ENCODE measurements around the gene TMEM239. TPM values are rescaled to one million over a fixed set of nuclear protein-coding genes. Genes with fewer than 3 reads are reported as not detected.
"Not testable (repeated sequence)": the region's sequence is repeated elsewhere in the genome, so short reads cannot be mapped to it uniquely, and the experiment has no call there.

TMEM239 gene
- total and polyA plus RNA-seq, 5 donors: not detected

DNA sequence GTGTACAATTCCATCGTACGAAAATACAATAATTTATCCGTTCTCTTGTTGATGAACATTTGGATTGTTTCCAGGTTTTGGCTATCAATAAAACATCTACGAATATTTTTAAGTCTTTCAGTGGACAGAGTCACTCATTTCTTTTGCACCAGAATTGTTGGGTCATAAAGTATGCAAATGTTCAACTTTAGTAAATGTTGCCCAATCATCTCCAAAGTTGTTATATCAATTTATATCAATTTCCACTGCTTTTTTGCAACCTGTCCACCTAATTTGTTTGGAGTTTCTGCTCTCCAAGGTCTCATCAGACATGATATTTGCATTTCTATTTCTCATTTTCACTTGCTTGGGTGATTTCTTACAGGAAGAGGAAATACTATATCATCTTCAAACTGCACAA, 10.5 kb downstream of the TMEM239 start:
- intact Hi-C loops (cut with DNase I): no loop called here
- no peak for DNase-seq
- Histone ChIP-seq H3K4me1 (ENCODE audit: control insufficient read depth, insufficient read depth, low read length) (no peaks in the 10 kb centered on the region), H3K9me3 (ENCODE audit: control insufficient read depth, low read length) (no peaks in the 10 kb centered on the region), H3K27ac (ENCODE audit: low read length) (no peak overlapping the region), H3K4me3 (ENCODE audit: low read length) (no peak overlapping the region), H3K27me3 (ENCODE audit: control insufficient read depth, insufficient read depth) (no peaks in the 10 kb centered on the region)
- WGBS: 89% methylated on average over 4 of the region's 4 CpGs
- ATAC-seq: no peak

DNA sequence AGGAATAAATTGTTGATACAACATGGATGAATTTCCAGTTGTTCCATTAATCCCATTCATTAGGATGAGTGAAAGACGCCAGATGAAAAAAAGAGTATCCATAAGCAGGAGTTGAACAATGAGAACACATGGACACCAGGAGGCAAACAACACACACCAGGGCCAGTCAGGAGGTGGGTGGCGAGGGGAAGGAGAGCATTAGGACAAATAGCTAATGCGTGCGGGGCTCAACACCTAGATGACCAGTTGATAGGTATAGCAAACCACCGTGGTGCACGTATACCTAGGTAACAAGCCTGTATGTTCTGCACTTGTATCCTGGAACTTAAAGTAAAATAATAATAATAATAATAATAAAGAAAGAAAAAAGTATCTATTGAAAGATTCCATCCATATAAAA, 13.2 kb downstream of the TMEM239 start:
- no peak overlapping the region for H3K4me3 ChIP-seq (ENCODE audit: low read length)
- no peaks in the 10 kb centered on the region for H3K9me3 ChIP-seq (ENCODE audit: control insufficient read depth, low read length)
- intact Hi-C loops (cut with DNase I): no loop called here
- H3K27ac ChIP-seq (ENCODE audit: low read length): no peak overlapping the region
- 74% methylated on average over 6 of the region's 6 CpGs for WGBS
- no peak for DNase-seq
- no peaks in the 10 kb centered on the region for H3K27me3 ChIP-seq (ENCODE audit: control insufficient read depth, insufficient read depth)
- ATAC-seq: no peak
- H3K4me1 ChIP-seq (ENCODE audit: control insufficient read depth, insufficient read depth, low read length): no peaks in the 10 kb centered on the region

GRCh38 chr20:2831206-2831605, 15.0 kb downstream of the TMEM239 start:
- H3K9me3 ChIP-seq (ENCODE audit: control insufficient read depth, low read length); H3K4me3 ChIP-seq (ENCODE audit: low read length); H3K27ac ChIP-seq (ENCODE audit: low read length); H3K27me3 ChIP-seq (ENCODE audit: control insufficient read depth, insufficient read depth); intact Hi-C loops (cut with DNase I); H3K4me1 ChIP-seq (ENCODE audit: control insufficient read depth, insufficient read depth, low read length); ATAC-seq; DNase-seq: not testable (repeated sequence)
- 90% methylated on average over 7 of the region's 7 CpGs for WGBS

GRCh38 chr20:2833761-2834160, 17.6 kb downstream of the TMEM239 start:
- no peaks in the 10 kb centered on the region for H3K4me1 ChIP-seq (ENCODE audit: control insufficient read depth, insufficient read depth, low read length)
- intact Hi-C loops (cut with DNase I): no loop called here
- no peak overlapping the region for H3K4me3 ChIP-seq (ENCODE audit: low read length)
- no peak overlapping the region for H3K27ac ChIP-seq (ENCODE audit: low read length)
- ATAC-seq: no peak
- no peaks in the 10 kb centered on the region for H3K9me3 ChIP-seq (ENCODE audit: control insufficient read depth, low read length)
- no peaks in the 10 kb centered on the region for H3K27me3 ChIP-seq (ENCODE audit: control insufficient read depth, insufficient read depth)
- DNase-seq: no peak
- 73% methylated on average over 1 of the region's 1 CpG for WGBS

DNA sequence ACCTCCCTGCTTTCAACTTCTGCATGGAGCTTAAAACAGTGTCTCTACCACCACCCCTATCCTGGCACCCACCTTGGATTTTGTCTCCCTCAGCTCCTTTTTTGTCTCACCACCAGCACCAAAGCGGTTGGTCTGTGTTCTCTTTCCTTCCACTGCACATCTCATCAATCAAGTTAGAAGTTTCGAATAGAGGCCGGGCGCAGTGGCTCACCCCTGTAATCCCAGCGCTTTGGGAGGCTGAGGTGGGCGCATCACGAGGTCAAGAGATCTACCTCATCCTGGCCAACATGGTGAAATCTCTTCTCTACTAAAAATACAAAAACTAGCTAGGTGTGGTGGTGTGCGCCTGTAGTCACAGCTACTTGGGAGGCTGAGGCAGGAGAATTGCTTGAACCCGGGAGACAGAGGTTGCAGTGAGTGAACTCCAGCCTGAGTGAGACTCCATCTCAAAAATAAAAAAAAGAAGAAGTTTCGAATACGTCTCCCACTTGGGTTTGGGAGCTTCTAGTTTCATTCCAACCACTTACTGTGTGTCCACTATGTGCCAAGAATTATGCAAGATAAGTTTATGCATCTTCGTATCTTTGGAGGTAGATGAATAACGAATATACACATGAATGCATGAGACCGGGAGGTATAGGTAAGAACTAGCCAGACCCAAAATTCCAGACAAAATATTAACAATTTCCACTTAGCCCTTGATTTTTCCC, 18.4 kb downstream of the TMEM239 start:
- Histone ChIP-seq H3K4me1 (ENCODE audit: control insufficient read depth, insufficient read depth, low read length) (no peaks in the 10 kb centered on the region), H3K27me3 (ENCODE audit: control insufficient read depth, insufficient read depth) (no peaks in the 10 kb centered on the region), H3K27ac (ENCODE audit: low read length) (no peak overlapping the region), H3K4me3 (ENCODE audit: low read length) (no peak overlapping the region), H3K9me3 (ENCODE audit: control insufficient read depth, low read length) (no peaks in the 10 kb centered on the region)
- intact Hi-C loops (cut with DNase I): no loop called here
- DNase-seq: no peak
- WGBS: 89% methylated on average over 14 of the region's 14 CpGs
- no peak for ATAC-seq

DNA sequence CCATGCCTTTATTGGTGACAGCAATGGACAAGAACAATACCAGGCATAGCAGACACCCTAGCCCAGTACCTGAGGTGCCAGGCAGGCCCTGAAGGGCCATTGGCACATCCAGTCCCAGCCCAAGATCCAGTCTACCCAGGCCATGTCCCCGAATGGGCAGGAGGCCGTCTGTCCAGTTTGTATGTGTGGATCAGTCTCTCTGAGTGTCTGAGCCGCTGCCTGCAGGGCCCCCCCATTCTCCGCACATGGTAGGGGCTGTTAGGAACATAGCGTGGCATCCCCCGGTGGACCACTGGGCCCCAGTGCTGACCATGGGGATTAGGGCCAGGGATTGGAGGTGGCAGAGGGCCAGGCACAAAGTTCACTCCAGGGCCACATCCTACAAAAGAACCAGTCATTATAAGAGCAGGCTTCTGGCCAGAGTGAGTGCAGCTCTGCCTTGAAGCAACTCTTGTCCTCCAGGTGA, 19.2 kb downstream of the TMEM239 start:
- no peak for ATAC-seq
- no peak for DNase-seq

GRCh38 chr20:2836035-2836434, 19.9 kb downstream of the TMEM239 start:
- intact Hi-C loops (cut with DNase I): no loop called here
- Histone ChIP-seq H3K4me1 (ENCODE audit: control insufficient read depth, insufficient read depth, low read length) (no peaks in the 10 kb centered on the region), H3K27ac (ENCODE audit: low read length) (no peak overlapping the region), H3K9me3 (ENCODE audit: control insufficient read depth, low read length) (no peaks in the 10 kb centered on the region), H3K27me3 (ENCODE audit: control insufficient read depth, insufficient read depth) (no peaks in the 10 kb centered on the region), H3K4me3 (ENCODE audit: low read length) (no peak overlapping the region)
- ATAC-seq (no peak), DNase-seq (no peak)
- WGBS: 82% methylated on average over 5 of the region's 5 CpGs

More for the DNA sequence above, 19.2 kb downstream of the TMEM239 start:
- 91% methylated on average over 6 of the region's 6 CpGs for WGBS
- H3K9me3 ChIP-seq (ENCODE audit: control insufficient read depth, low read length): no peaks in the 10 kb centered on the region
- no peaks in the 10 kb centered on the region for H3K27me3 ChIP-seq (ENCODE audit: control insufficient read depth, insufficient read depth)
- intact Hi-C loops (cut with DNase I): no loop called here
- no peak overlapping the region for H3K27ac ChIP-seq (ENCODE audit: low read length)
- no peak overlapping the region for H3K4me3 ChIP-seq (ENCODE audit: low read length)
- H3K4me1 ChIP-seq (ENCODE audit: control insufficient read depth, insufficient read depth, low read length): no peaks in the 10 kb centered on the region

DNA sequence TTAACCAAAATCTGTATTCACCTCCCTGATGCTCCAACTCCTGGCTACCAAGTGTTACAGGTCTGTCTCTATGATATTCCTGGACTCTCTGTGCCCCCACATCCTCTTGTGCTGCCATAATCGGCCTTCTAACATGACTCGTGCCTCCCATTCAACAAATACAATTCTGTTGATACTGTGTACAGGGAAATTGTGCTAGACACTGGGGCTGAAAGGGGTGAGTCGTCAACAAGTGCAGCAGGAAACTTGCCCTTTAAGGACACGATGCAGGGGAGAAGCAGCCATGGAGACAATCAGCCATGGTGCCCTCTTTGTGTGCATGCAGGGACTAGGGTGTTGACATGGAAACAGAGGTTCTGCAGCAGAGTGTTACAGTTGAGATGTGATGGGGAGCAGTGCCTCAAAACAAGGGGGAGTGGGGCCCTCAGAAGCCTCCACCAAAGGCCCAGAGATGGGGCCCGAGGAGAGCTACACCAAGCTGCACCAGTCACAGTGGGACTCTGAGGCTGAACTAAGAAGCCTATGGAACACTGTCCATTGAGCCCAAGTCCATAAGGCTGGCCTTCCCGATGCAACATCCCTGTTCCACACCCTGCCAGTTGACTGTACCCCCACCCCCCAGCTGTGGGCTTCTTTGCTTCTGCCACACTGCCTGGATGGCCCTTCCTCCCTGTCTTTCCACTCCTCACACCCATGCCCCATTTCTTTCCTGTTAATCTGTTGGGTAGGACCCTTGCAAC, 21.2 kb downstream of the TMEM239 start:
- WGBS: 89% methylated on average over 6 of the region's 6 CpGs
- ATAC-seq: no peak

DNA sequence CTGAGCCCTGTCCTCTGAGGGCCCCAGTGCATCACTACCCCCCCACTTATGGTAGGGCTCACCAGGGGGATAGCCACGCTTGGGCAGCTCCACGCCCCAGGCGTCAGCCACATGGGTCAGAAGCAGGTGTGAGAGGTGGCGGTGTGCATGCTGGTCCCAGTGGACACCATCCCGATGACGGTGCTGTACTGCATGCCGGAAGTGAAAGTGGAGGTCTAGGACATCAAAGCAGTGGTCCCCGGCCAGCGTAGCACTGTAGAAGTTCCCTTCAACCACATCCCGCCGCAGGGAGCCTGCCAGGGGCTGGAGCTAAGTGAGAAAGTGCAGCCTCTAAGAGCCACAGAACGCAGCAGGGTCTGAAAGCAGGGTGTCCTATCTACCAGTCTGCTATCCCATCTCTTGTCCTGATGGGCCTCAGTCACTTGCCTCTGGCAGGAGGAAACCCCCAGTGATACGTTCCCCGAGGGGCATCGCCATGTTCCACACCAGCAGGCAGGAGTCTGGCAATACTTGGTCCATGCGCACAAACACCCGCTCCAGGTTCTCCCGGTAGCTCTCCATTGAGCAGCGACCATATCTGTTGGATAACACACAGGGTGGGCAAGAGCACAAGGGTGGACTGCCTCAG, 22.1 kb downstream of the TMEM239 start:
- H3K27me3 ChIP-seq (ENCODE audit: control insufficient read depth, insufficient read depth): no peaks in the 10 kb centered on the region
- H3K9me3 ChIP-seq (ENCODE audit: control insufficient read depth, low read length): no peaks in the 10 kb centered on the region
- intact Hi-C loops (cut with DNase I): no loop called here
- H3K4me1 ChIP-seq (ENCODE audit: control insufficient read depth, insufficient read depth, low read length): no peaks in the 10 kb centered on the region
- ATAC-seq (no peak), DNase-seq (no peak)
- H3K4me3 ChIP-seq (ENCODE audit: low read length): no peak overlapping the region
- H3K27ac ChIP-seq (ENCODE audit: low read length): no peak overlapping the region
- 96% methylated on average over 19 of the region's 19 CpGs for whole genome bisulfite sequencing

More for the DNA sequence above, 21.2 kb downstream of the TMEM239 start:
- no peaks in the 10 kb centered on the region for H3K4me1 ChIP-seq (ENCODE audit: control insufficient read depth, insufficient read depth, low read length)
- no peaks in the 10 kb centered on the region for H3K9me3 ChIP-seq (ENCODE audit: control insufficient read depth, low read length)
- intact Hi-C loops (cut with DNase I): no loop called here
- no peak for DNase-seq
- no peak overlapping the region for H3K4me3 ChIP-seq (ENCODE audit: low read length)
- no peak overlapping the region for H3K27ac ChIP-seq (ENCODE audit: low read length)
- no peaks in the 10 kb centered on the region for H3K27me3 ChIP-seq (ENCODE audit: control insufficient read depth, insufficient read depth)

GRCh38 chr20:2838847-2839671, 22.9 kb downstream of the TMEM239 start:
- no peak overlapping the region for H3K4me3 ChIP-seq (ENCODE audit: low read length)
- DNase-seq (no peak), ATAC-seq (no peak)
- no peaks in the 10 kb centered on the region for H3K4me1 ChIP-seq (ENCODE audit: control insufficient read depth, insufficient read depth, low read length)
- no peaks in the 10 kb centered on the region for H3K27me3 ChIP-seq (ENCODE audit: control insufficient read depth, insufficient read depth)
- intact Hi-C loops (cut with DNase I): no loop called here
- no peak overlapping the region for H3K27ac ChIP-seq (ENCODE audit: low read length)
- H3K9me3 ChIP-seq (ENCODE audit: control insufficient read depth, low read length): no peaks in the 10 kb centered on the region
- WGBS: 94% methylated on average over 15 of the region's 15 CpGs

All from right cardiac atrium (tissue), 5 donors.